Gastrocnemius medialis (tissue), 4 donors: ENCODE results near the gene SIPA1L2.

Experiments
- CTCF ChIP-seq, 5 experiments: fragments of 450-650 bp in 3 of 5; fragments of 200-600 bp in 2 of 5; sonication (generic) in 2 of 5; IDR thresholded peaks in 4 of 5; conservative IDR thresholded peaks in 1 of 5; 1 replicate in 4 of 5; 2 replicates in 1 of 5; pipeline ENCODE4 v1.5.1; 2016 to 2019; ENCODE audit warnings: antibody characterized with exemption in 5 of 5, mild to moderate bottlenecking in 3 of 5, moderate library complexity in 3 of 5
- POLR2A ChIP-seq, 2 donors: fragments of 450-650 bp; IDR thresholded peaks; one replicate each; pipeline ENCODE4 v1.6.1; 2017; ENCODE audit warnings: antibody characterized with exemption in 2 of 2, mild to moderate bottlenecking in 2 of 2, moderate library complexity in 2 of 2

DNA sequence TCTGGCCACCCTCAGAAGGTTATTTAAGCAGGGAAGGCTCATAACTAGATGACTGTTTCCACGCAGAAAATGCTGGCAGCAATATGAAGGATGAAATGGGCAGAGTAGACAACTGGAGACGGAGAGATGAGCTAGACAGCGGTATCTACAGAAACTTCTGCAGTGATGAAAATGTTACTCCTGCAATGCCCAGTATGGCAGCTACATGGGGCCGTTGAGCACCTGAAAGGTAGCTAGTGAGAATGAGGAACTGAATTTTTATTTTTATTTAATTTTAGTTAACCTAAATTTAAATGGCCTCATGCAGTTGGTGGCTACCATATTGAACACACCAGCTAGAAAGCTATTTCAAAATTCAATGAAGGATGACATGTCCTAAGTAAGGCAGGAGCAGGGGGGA, 27.3 kb downstream of the SIPA1L2 start:
- TF ChIP-seq CTCF (IDR thresholded peaks at IDR 0.05 in 4 of 5, conservative IDR thresholded peaks at IDR 0.05 in 1 of 5) (no peak), POLR2A (IDR thresholded peaks at IDR 0.05) (no peak)
